ENCODE data around the gene ORMDL2. TPM values are rescaled to one million over a fixed set of nuclear protein-coding genes. Genes with fewer than 3 reads are reported as not detected.
"Not testable (repeated sequence)": the region's sequence is repeated elsewhere in the genome, so short reads cannot be mapped to it uniquely, and the experiment has no call there.

Gene ORMDL2
- total and polyA plus RNA-seq, 8 donors, result 21.1 to 80.8 (median 24.4) TPM

- Histone ChIP-seq H3K4me1 (no peaks in the 10 kb centered on the region), H3K27me3 (no peaks in the 10 kb centered on the region), H3K9me3 (peaks cover 0 to 12% of the 10 kb centered on the region in 2 donors), H3K36me3 (no peaks in the 10 kb centered on the region), H3K27ac (no peak overlapping the region), H3K4me3 (no peak overlapping the region)
- DNase-seq, result no peak
- TF ChIP-seq CTCF (IDR thresholded peaks at IDR 0.05), result no peak
- intact Hi-C loops (cut with DNase I), result no loop called here
- ATAC-seq, result no peak
Measured at GRCh38 chr12:55861396-55861795, 43.6 kb downstream of the ORMDL2 start.

GRCh38 chr12:55861871-55862270, 44.0 kb downstream of the ORMDL2 start:
- H3K9me3 ChIP-seq, result peaks cover 0 to 12% of the 10 kb centered on the region in 2 donors
- no peaks in the 10 kb centered on the region for H3K36me3 ChIP-seq
- DNase-seq, result no peak
- H3K4me3 ChIP-seq, result no peak overlapping the region
- TF ChIP-seq CTCF (IDR thresholded peaks at IDR 0.05), result no peak
- no peaks in the 10 kb centered on the region for H3K4me1 ChIP-seq
- H3K27ac ChIP-seq, result no peak overlapping the region
- no peak for ATAC-seq
- no peaks in the 10 kb centered on the region for H3K27me3 ChIP-seq
- intact Hi-C loops (cut with DNase I), result no loop called here

GRCh38 chr12:55862286-55862685, 44.4 kb downstream of the ORMDL2 start:
- intact Hi-C loops (cut with DNase I), result no loop called here
- TF ChIP-seq CTCF (IDR thresholded peaks at IDR 0.05), result no peak
- ATAC-seq (no peak), DNase-seq (no peak)
- H3K27me3 ChIP-seq, result no peaks in the 10 kb centered on the region
- H3K36me3 ChIP-seq, result no peaks in the 10 kb centered on the region
- peaks cover 0 to 12% of the 10 kb centered on the region in 2 donors for H3K9me3 ChIP-seq
- no peaks in the 10 kb centered on the region for H3K4me1 ChIP-seq
- no peak overlapping the region for H3K4me3 ChIP-seq
- no peak overlapping the region for H3K27ac ChIP-seq

GRCh38 chr12:55862931-55863330, 45.1 kb downstream of the ORMDL2 start:
- H3K36me3 ChIP-seq; intact Hi-C loops (cut with DNase I); DNase-seq; H3K4me1 ChIP-seq; ATAC-seq; H3K4me3 ChIP-seq; H3K27ac ChIP-seq; H3K27me3 ChIP-seq: not testable (repeated sequence)
- H3K9me3 ChIP-seq, result peaks cover 0 to 12% of the 10 kb centered on the region in 2 donors

- peaks cover 0 to 12% of the 10 kb centered on the region in 2 donors for H3K9me3 ChIP-seq
- no peak for TF ChIP-seq CTCF (IDR thresholded peaks at IDR 0.05)
- no peaks in the 10 kb centered on the region for H3K27me3 ChIP-seq
- H3K4me3 ChIP-seq, result no peak overlapping the region
- intact Hi-C loops (cut with DNase I), result no loop called here
- H3K4me1 ChIP-seq, result no peaks in the 10 kb centered on the region
- DNase-seq, result no peak
- no peak for ATAC-seq
- no peaks in the 10 kb centered on the region for H3K36me3 ChIP-seq
- H3K27ac ChIP-seq, result no peak overlapping the region
Measured at GRCh38 chr12:55865327-55865726, 47.5 kb downstream of the ORMDL2 start.

- H3K9me3 ChIP-seq, result peaks cover 0 to 12% of the 10 kb centered on the region in 2 donors
- H3K4me1 ChIP-seq; H3K36me3 ChIP-seq; intact Hi-C loops (cut with DNase I); H3K27ac ChIP-seq; H3K4me3 ChIP-seq; ATAC-seq; H3K27me3 ChIP-seq; DNase-seq: not testable (repeated sequence)
Measured at GRCh38 chr12:55866454-55867004, 48.7 kb downstream of the ORMDL2 start.

Other genes starting within 250 kb of the ORMDL2 start
- gene OR2AP1, start 245.6 kb upstream of the ORMDL2 start, total RNA-seq, result not detected
- not detected for gene OR2AP1, start 245.6 kb upstream of the ORMDL2 start, polyA plus RNA-seq (ENCODE audit: insufficient read length in 6 of 6)
- not detected for gene OR10P1, start 181.1 kb upstream of the ORMDL2 start, total RNA-seq
- not detected for gene OR10P1, start 181.1 kb upstream of the ORMDL2 start, polyA plus RNA-seq (ENCODE audit: insufficient read length in 6 of 6)
- gene ITGA7, start 110.1 kb upstream of the ORMDL2 start, total RNA-seq, result 10 to 100 TPM; 22.4 to 62.4 TPM
- gene ITGA7, start 110.1 kb upstream of the ORMDL2 start, polyA plus RNA-seq (ENCODE audit: insufficient read length in 6 of 6), result 10 to 100 TPM; 10.3 to 31.5 (median 18.0) TPM
- 100 to 1,000 TPM; 114 to 123 TPM for gene BLOC1S1, start 102.0 kb upstream of the ORMDL2 start, total RNA-seq
- 10 to 100 TPM; 69.4 to 82.0 (median 72.3) TPM for gene BLOC1S1, start 102.0 kb upstream of the ORMDL2 start, polyA plus RNA-seq (ENCODE audit: insufficient read length in 6 of 6)
- gene RDH5, start 97.6 kb upstream of the ORMDL2 start, total RNA-seq, result 1 to 10 TPM; 4.3 to 5.8 TPM
- gene RDH5, start 97.6 kb upstream of the ORMDL2 start, polyA plus RNA-seq (ENCODE audit: insufficient read length in 6 of 6), result 10 to 100 TPM in 4 of 6 donors, 1 to 10 TPM in 2; 9.1 to 11.6 (median 10.9) TPM
- 1,000 to 10,000 TPM; 1,639 to 1,766 TPM for gene CD63, start 89.0 kb upstream of the ORMDL2 start, total RNA-seq
- 100 to 1,000 TPM; 585 to 710 (median 652) TPM for gene CD63, start 89.0 kb upstream of the ORMDL2 start, polyA plus RNA-seq (ENCODE audit: insufficient read length in 6 of 6)
- 10 to 100 TPM in 1 of 2 donors, 1 to 10 TPM in 1; 7.6 to 10.0 TPM for gene GDF11, start 74.9 kb upstream of the ORMDL2 start, total RNA-seq
- 10 to 100 TPM; 14.2 to 20.2 (median 17.0) TPM for gene GDF11, start 74.9 kb upstream of the ORMDL2 start, polyA plus RNA-seq (ENCODE audit: insufficient read length in 6 of 6)
- gene SARNP, start 317 bp upstream of the ORMDL2 start, total RNA-seq, result 10 to 100 TPM; 49.4 to 50.0 TPM
- 100 to 1,000 TPM in 4 of 6 donors, 10 to 100 TPM in 2; 93.6 to 128 (median 110) TPM for gene SARNP, start 317 bp upstream of the ORMDL2 start, polyA plus RNA-seq (ENCODE audit: insufficient read length in 6 of 6)
- gene DNAJC14, start 11.5 kb downstream of the ORMDL2 start, total RNA-seq, result 10 to 100 TPM; 31.5 to 33.3 TPM
- gene DNAJC14, start 11.5 kb downstream of the ORMDL2 start, polyA plus RNA-seq (ENCODE audit: insufficient read length in 6 of 6), result 10 to 100 TPM; 30.0 to 40.0 (median 34.3) TPM
- gene MMP19, start 24.9 kb downstream of the ORMDL2 start, total RNA-seq, result 10 to 100 TPM; 49.3 to 78.4 TPM
- 10 to 100 TPM in 5 of 6 donors, 1 to 10 TPM in 1; 9.9 to 13.0 (median 11.8) TPM for gene MMP19, start 24.9 kb downstream of the ORMDL2 start, polyA plus RNA-seq (ENCODE audit: insufficient read length in 6 of 6)
- 10 to 100 TPM; 27.3 to 31.0 TPM for gene PYM1, start 109.9 kb downstream of the ORMDL2 start, total RNA-seq
- 10 to 100 TPM; 31.1 to 36.4 (median 34.1) TPM for gene PYM1, start 109.9 kb downstream of the ORMDL2 start, polyA plus RNA-seq (ENCODE audit: insufficient read length in 6 of 6)
- gene DGKA, start 113.1 kb downstream of the ORMDL2 start, total RNA-seq, result 10 to 100 TPM; 30.6 to 36.7 TPM
- gene DGKA, start 113.1 kb downstream of the ORMDL2 start, polyA plus RNA-seq (ENCODE audit: insufficient read length in 6 of 6), result 10 to 100 TPM; 34.6 to 47.6 (median 39.1) TPM
- gene PMEL, start 148.0 kb downstream of the ORMDL2 start, total RNA-seq, result 1 to 10 TPM in 1 of 2 donors, under 1 TPM in 1; 0.99 to 1.8 TPM
- gene PMEL, start 148.0 kb downstream of the ORMDL2 start, polyA plus RNA-seq (ENCODE audit: insufficient read length in 6 of 6), result 1 to 10 TPM; 2.2 to 3.8 (median 2.7) TPM
- 10 to 100 TPM; 34.1 to 40.3 TPM for gene CDK2, start 148.8 kb downstream of the ORMDL2 start, total RNA-seq
- gene CDK2, start 148.8 kb downstream of the ORMDL2 start, polyA plus RNA-seq (ENCODE audit: insufficient read length in 6 of 6), result 10 to 100 TPM; 74.2 to 89.0 (median 78.8) TPM
- 100 to 1,000 TPM; 116 to 175 TPM for gene RAB5B, start 156.0 kb downstream of the ORMDL2 start, total RNA-seq
- gene RAB5B, start 156.0 kb downstream of the ORMDL2 start, polyA plus RNA-seq (ENCODE audit: insufficient read length in 6 of 6), result 100 to 1,000 TPM; 141 to 156 (median 142) TPM
- 10 to 100 TPM; 26.1 to 26.3 TPM for gene SUOX, start 179.2 kb downstream of the ORMDL2 start, total RNA-seq
- gene SUOX, start 179.2 kb downstream of the ORMDL2 start, polyA plus RNA-seq (ENCODE audit: insufficient read length in 6 of 6), result 10 to 100 TPM; 36.0 to 49.6 (median 42.7) TPM
- gene IKZF4, start 203.0 kb downstream of the ORMDL2 start, total RNA-seq, result 1 to 10 TPM; 7.5 to 8.5 TPM
- 10 to 100 TPM; 22.2 to 28.3 (median 23.8) TPM for gene IKZF4, start 203.0 kb downstream of the ORMDL2 start, polyA plus RNA-seq (ENCODE audit: insufficient read length in 6 of 6)
- 10 to 100 TPM; 37.9 to 43.1 TPM for gene RPS26, start 223.9 kb downstream of the ORMDL2 start, total RNA-seq
- gene RPS26, start 223.9 kb downstream of the ORMDL2 start, polyA plus RNA-seq (ENCODE audit: insufficient read length in 6 of 6), result 100 to 1,000 TPM; 106 to 778 (median 131) TPM

Data from left lung (tissue), 10 donors.